GM23338 (cell line): ENCODE measurements around the gene USH2A. TPM values are rescaled to one million over a fixed set of nuclear protein-coding genes. Genes with fewer than 3 reads are reported as not detected.

Experiments used
- ATAC-seq: fragments of 200-7000 bp; cut with Tn5 transposase; 3 replicates; pipeline ENCODE4 v1.9.1; 2020
- DNase-seq: peaks from one replicate; pipeline ENCODE4 v3.0.0-alpha.2; 2015; ENCODE audit warnings: low spot score
- H2AFZ ChIP-seq: fragments of 200-600 bp; sonication (generic); 2 replicates; pipeline ENCODE4 v1.8.0; 2016; ENCODE audit warnings: antibody characterized with exemption, mild to moderate bottlenecking, moderate library complexity
- H3F3A ChIP-seq: fragments of 200-600 bp; sonication (generic); replicated peaks from 2 replicates; pipeline ENCODE4 v1.8.0; 2017; ENCODE audit warnings: antibody characterized with exemption, mixed run types, low read depth
- H3K27ac ChIP-seq: fragments of 200-600 bp; sonication (generic); 2 replicates; pipeline ENCODE4 v1.6.1; 2016; ENCODE audit warnings: low read depth
- H3K27me3 ChIP-seq: fragments of 200-600 bp; sonication (generic); 2 replicates; pipeline ENCODE4 v1.8.0; 2016; ENCODE audit warnings: mild to moderate bottlenecking, mixed run types, moderate library complexity; ENCODE audit not compliant: insufficient read depth
- H3K36me3 ChIP-seq: fragments of 200-600 bp; sonication (generic); 2 replicates; pipeline ENCODE4 v1.8.0; 2016; ENCODE audit warnings: mild to moderate bottlenecking; ENCODE audit not compliant: insufficient read depth
- H3K4me1 ChIP-seq: fragments of 200-600 bp; sonication (generic); 2 replicates; pipeline ENCODE4 v1.8.0; 2016; ENCODE audit warnings: mild to moderate bottlenecking, moderate library complexity; ENCODE audit not compliant: insufficient read depth
- H3K4me2 ChIP-seq: fragments of 200-600 bp; sonication (generic); 2 replicates; pipeline ENCODE4 v1.7.1; 2017; ENCODE audit warnings: mixed run types
- H3K4me3 ChIP-seq: fragments of 200-600 bp; sonication (generic); 2 replicates; pipeline ENCODE4 v1.6.1; 2016; ENCODE audit warnings: mixed run types
- H3K79me2 ChIP-seq: fragments of 200-600 bp; sonication (generic); replicated peaks from 2 replicates; pipeline ENCODE4 v1.8.0; 2017; ENCODE audit warnings: mild to moderate bottlenecking; ENCODE audit not compliant: insufficient read depth
- H3K9me2 ChIP-seq: fragments of 200-600 bp; sonication (generic); 2 replicates; pipeline ENCODE4 v1.8.0; 2017; ENCODE audit not compliant: insufficient read depth
- H4K20me1 ChIP-seq: fragments of 200-600 bp; sonication (generic); replicated peaks from 2 replicates; pipeline ENCODE4 v1.8.0; 2017; ENCODE audit warnings: mild to moderate bottlenecking; ENCODE audit not compliant: insufficient read depth
- H3K27ac Mint-ChIP-seq: 2 replicates; pipeline ENCODE4 v1.8.0; 2020; ENCODE audit warnings: inconsistent platforms, mild to moderate bottlenecking, moderate library complexity, mixed read lengths
- H3K27me3 Mint-ChIP-seq: 3 replicates; pipeline ENCODE4 v1.8.0; 2022; ENCODE audit warnings: low read depth, mild to moderate bottlenecking, moderate library complexity, mixed read lengths, inconsistent platforms; ENCODE audit not compliant: insufficient read depth, poor library complexity
- H3K36me3 Mint-ChIP-seq: 3 replicates; pipeline ENCODE4 v1.8.0; 2021; ENCODE audit warnings: low read depth, mild to moderate bottlenecking, inconsistent platforms, moderate library complexity, mixed read lengths
- H3K4me1 Mint-ChIP-seq: 3 replicates; pipeline ENCODE4 v1.8.0; 2020; ENCODE audit warnings: mild to moderate bottlenecking, inconsistent platforms, mixed read lengths
- H3K4me3 Mint-ChIP-seq: 3 replicates; pipeline ENCODE4 v1.8.0; 2021; ENCODE audit warnings: moderate library complexity, mild to moderate bottlenecking, inconsistent platforms, mixed read lengths
- H3K9me3 Mint-ChIP-seq: 3 replicates; pipeline ENCODE4 v1.8.0; 2020; ENCODE audit warnings: moderate library complexity, mild to moderate bottlenecking, inconsistent platforms, mixed read lengths
- EZH2 ChIP-seq: fragments of 200-600 bp; sonication (generic); IDR thresholded peaks from one replicate; pipeline ENCODE4 v1.8.0; 2017; ENCODE audit warnings: antibody characterized with exemption, mild to moderate bottlenecking, low read depth; ENCODE audit not compliant: unreplicated experiment
- EZH2phosphoT487 ChIP-seq: fragments of 200-600 bp; sonication (generic); IDR thresholded peaks from one replicate; pipeline ENCODE4 v1.8.1; 2018; ENCODE audit warnings: antibody characterized with exemption; ENCODE audit not compliant: unreplicated experiment
- JUNB ChIP-seq: IDR thresholded peaks from one replicate; pipeline ENCODE4 v1.6.1; 2016; ENCODE audit warnings: antibody characterized with exemption; ENCODE audit not compliant: unreplicated experiment
- NANOG ChIP-seq: IDR thresholded peaks from 2 replicates; pipeline ENCODE4 v1.6.1; 2016; ENCODE audit warnings: antibody characterized with exemption, borderline replicate concordance
- STAT1 ChIP-seq: IDR thresholded peaks from one replicate; pipeline ENCODE4 v1.6.1; 2016; ENCODE audit warnings: antibody characterized with exemption; ENCODE audit not compliant: unreplicated experiment
- ZNF114 ChIP-seq: fragments of 250-450 bp; sonication (Bioruptor Pico); IDR thresholded peaks from 2 replicates; pipeline ENCODE4 v1.5.0; 2020; ENCODE audit warnings: mild to moderate bottlenecking, moderate library complexity
- ZNF331 ChIP-seq: fragments of 250-450 bp; sonication (Bioruptor Pico); IDR thresholded peaks from 2 replicates; pipeline ENCODE4 v1.5.0; 2020; ENCODE audit warnings: low read depth, mild to moderate bottlenecking, moderate library complexity
- polyA plus RNA-seq: library from polyadenylated mRNA; unstranded; fragments of >200 nt; fragmentation: Nextera tagmentation; extraction: Ambion mirVana; gene quantifications from 2 replicates; pipeline ENCODE4 v1.2.1, GENCODE V29; 2016
- total RNA-seq: library from RNA; depleted of rRNA; stranded (reverse); fragments of >200 nt; shearing (Covaris generic); gene quantifications from 2 replicates; pipeline ENCODE4 v1.2.3, GENCODE V29; 2014
- TF ChIP-seq, protein P1 (sequence below): IDR thresholded peaks from 2 replicates; pipeline ENCODE4 v1.6.1; 2016; ENCODE audit warnings: antibody characterized with exemption
- TF ChIP-seq, protein P2 (sequence below), 2 experiments: fragments of 200-600 bp in 1 of 2; sonication (generic) in 1 of 2; conservative IDR thresholded peaks; 2 replicates each; pipeline versions ENCODE4 v1.5.1 to v1.6.1; 2016 to 2017; ENCODE audit warnings: antibody characterized with exemption in 2 of 2, low read depth in 2 of 2, mild to moderate bottlenecking in 2 of 2, moderate library complexity in 1 of 2

The USH2A gene
- total and polyA plus RNA-seq, 2 experiments from 2014 or later: 0.03 TPM

DNA sequence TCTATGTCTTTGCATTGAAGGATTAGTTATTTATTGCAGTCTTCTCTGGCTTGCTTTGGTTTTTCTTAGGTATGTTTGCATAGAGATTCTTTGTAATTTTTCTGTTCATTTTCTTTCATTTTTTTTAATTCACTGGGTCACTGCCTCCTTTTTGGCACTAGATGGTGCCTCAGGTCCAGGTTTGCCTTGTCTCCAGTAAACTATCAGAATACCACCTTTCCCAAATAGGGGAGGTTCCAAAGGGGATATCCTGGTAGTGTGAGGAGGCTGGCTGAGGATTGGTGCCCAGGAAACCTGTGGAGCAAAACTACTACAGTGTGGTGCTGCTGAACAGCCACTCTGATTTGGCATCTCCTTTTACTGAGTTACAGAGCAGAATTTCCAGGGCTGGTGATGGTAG, 599.0 kb downstream of the USH2A start:
- Histone ChIP-seq H3K36me3 (no peaks in the 10 kb centered on the region), H3K4me3 (no peak overlapping the region), H4K20me1 (no peaks in the 10 kb centered on the region), H3K79me2 (no peaks in the 10 kb centered on the region), H3K4me2 (no peak overlapping the region), H3K27me3 (no peaks in the 10 kb centered on the region), H3K27ac (no peak overlapping the region), H2AFZ (no peak overlapping the region), H3K9me2 (no peaks in the 10 kb centered on the region), H3F3A (no peaks in the 10 kb centered on the region), H3K4me1 (no peaks in the 10 kb centered on the region)
- no peaks in the 10 kb centered on the region for H3K36me3 Mint-ChIP-seq
- no peaks in the 10 kb centered on the region for H3K4me1 Mint-ChIP-seq
- DNase-seq (peak; percentile 79), ATAC-seq (peak; percentile 98)
- no peak overlapping the region for H3K27ac Mint-ChIP-seq
- TF ChIP-seq, protein P1, sequence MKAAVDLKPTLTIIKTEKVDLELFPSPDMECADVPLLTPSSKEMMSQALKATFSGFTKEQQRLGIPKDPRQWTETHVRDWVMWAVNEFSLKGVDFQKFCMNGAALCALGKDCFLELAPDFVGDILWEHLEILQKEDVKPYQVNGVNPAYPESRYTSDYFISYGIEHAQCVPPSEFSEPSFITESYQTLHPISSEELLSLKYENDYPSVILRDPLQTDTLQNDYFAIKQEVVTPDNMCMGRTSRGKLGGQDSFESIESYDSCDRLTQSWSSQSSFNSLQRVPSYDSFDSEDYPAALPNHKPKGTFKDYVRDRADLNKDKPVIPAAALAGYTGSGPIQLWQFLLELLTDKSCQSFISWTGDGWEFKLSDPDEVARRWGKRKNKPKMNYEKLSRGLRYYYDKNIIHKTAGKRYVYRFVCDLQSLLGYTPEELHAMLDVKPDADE: no peak
- no peak for TF ChIP-seq STAT1
- no peak for TF ChIP-seq EZH2
- TF ChIP-seq, protein P2, sequence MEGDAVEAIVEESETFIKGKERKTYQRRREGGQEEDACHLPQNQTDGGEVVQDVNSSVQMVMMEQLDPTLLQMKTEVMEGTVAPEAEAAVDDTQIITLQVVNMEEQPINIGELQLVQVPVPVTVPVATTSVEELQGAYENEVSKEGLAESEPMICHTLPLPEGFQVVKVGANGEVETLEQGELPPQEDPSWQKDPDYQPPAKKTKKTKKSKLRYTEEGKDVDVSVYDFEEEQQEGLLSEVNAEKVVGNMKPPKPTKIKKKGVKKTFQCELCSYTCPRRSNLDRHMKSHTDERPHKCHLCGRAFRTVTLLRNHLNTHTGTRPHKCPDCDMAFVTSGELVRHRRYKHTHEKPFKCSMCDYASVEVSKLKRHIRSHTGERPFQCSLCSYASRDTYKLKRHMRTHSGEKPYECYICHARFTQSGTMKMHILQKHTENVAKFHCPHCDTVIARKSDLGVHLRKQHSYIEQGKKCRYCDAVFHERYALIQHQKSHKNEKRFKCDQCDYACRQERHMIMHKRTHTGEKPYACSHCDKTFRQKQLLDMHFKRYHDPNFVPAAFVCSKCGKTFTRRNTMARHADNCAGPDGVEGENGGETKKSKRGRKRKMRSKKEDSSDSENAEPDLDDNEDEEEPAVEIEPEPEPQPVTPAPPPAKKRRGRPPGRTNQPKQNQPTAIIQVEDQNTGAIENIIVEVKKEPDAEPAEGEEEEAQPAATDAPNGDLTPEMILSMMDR (conservative IDR thresholded peaks at IDR 0.05; ENCODE audit: low read depth in 2 of 2): peak; percentile 82 to 87
- H3K4me3 Mint-ChIP-seq: no peak overlapping the region
- no peaks in the 10 kb centered on the region; the same call in 2 of the 3 replicates for H3K9me3 Mint-ChIP-seq
- H3K27me3 Mint-ChIP-seq: no peaks in the 10 kb centered on the region

DNA sequence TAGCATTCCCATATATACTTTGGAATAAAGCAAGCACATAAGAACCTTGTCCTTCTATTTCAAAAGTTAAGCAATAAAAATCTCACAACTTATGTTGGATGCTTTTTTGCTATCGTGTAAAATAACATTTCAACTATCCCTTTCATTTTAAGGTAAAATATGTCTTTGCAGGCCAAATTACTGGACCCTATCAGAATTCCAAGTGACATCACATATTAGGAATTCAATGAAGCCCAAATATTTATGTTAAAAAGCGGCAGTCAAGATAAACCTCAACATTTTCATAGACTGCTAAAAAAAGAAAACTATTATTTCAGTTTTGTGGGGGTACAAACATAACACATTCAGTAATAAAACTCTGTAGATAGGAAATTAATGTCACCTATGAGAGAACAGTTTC, 604.1 kb downstream of the USH2A start:
- H4K20me1 ChIP-seq: no peaks in the 10 kb centered on the region
- no peaks in the 10 kb centered on the region for H3K27me3 Mint-ChIP-seq
- no peaks in the 10 kb centered on the region for H3K27me3 ChIP-seq
- no peak overlapping the region; the same call in 1 of the 2 replicates for H3K27ac Mint-ChIP-seq
- H3K27ac ChIP-seq: no peak overlapping the region
- H3K4me3 ChIP-seq: no peak overlapping the region
- no peak overlapping the region for H3K4me3 Mint-ChIP-seq
- H3K4me1 ChIP-seq: peaks cover 4% of the 10 kb centered on the region; the same call in 1 of the 2 replicates
- no peak for DNase-seq
- no peaks in the 10 kb centered on the region for H3K9me2 ChIP-seq
- no peaks in the 10 kb centered on the region for H3K79me2 ChIP-seq
- H3K36me3 Mint-ChIP-seq: no peaks in the 10 kb centered on the region
- ATAC-seq: no peak
- H3K9me3 Mint-ChIP-seq: no peaks in the 10 kb centered on the region; the same call in 1 of the 3 replicates
- H3K4me1 Mint-ChIP-seq: 0 out of 3 replicates have a peak, but pooled peaks cover 2% of the 10 kb centered on the region
- no peak overlapping the region for H2AFZ ChIP-seq
- H3K4me2 ChIP-seq: no peak overlapping the region
- H3F3A ChIP-seq: no peaks in the 10 kb centered on the region
- no peaks in the 10 kb centered on the region for H3K36me3 ChIP-seq
- no peak for TF ChIP-seq EZH2phosphoT487
- TF ChIP-seq, protein P2 (conservative IDR thresholded peaks at IDR 0.05; ENCODE audit: low read depth in 2 of 2): no peak
- no peak for TF ChIP-seq JUNB
- no peak for TF ChIP-seq ZNF114 (CRISPR knock-in tag)
- TF ChIP-seq, protein P1: no peak
- no peak for TF ChIP-seq ZNF331 (CRISPR knock-in tag)
- TF ChIP-seq NANOG: no peak
- no peak for TF ChIP-seq EZH2
